HG03439 (cell line): Measurements from ENCODE around the gene MTHFSD.
A peak's percentile ranks its signal among the peaks of the same experiment; 100 is the strongest.

ENCODE experiments used
- ATAC-seq: cut with Tn5 transposase; IDR thresholded peaks from one replicate; pipeline ENCODE4 v1.9.1; 2021; ENCODE audit warnings: mild to moderate bottlenecking, moderate library complexity; ENCODE audit not compliant: unreplicated experiment

MTHFSD gene

DNA sequence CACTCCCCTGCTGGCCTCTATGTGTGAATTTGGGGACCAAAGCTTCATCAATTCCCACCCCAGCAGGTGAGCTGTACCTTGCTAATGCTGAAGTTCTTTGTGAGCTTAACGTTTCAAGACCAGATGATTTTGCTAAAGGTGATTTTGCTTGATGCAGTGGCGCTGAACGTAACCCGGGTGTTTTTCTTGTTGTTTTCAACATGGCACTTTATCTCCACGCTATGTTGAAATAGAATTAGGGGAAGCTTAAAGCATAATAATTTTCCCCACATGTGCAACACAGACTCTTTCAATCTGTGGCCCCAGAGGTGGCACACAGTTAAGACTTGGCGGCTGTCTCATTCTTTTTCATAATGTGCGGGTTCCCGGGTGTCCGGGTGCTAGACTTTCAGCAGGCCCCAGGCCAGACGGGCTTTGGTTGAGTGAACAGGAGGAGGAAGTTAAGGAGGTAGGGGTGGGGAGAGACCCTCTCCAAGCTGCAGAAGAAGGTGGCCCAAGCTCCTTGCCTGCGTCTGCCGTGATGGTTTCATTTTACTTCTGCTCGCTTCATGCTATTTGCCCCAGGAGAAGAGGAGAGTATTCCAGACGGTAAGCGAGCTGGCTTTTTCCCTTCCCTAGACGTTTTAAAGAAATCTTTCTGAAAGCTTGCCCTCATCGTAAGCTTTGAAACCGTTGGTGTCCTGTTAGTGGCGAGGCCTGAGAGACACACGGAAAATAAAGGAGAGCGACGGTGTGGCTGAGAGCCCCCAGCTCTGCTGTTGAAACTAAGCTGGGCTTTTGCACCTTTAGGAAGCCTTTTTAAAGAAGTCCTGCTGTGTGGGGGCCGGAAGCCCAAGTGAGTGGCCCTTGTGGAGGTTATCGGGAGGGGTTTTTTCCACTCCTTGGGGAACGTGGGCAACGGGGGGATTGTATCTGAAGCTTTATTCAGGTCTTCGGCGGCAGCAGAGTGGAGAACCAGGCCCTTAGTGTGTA is 15.8 kb upstream of the MTHFSD start:
- no peak for ATAC-seq

DNA sequence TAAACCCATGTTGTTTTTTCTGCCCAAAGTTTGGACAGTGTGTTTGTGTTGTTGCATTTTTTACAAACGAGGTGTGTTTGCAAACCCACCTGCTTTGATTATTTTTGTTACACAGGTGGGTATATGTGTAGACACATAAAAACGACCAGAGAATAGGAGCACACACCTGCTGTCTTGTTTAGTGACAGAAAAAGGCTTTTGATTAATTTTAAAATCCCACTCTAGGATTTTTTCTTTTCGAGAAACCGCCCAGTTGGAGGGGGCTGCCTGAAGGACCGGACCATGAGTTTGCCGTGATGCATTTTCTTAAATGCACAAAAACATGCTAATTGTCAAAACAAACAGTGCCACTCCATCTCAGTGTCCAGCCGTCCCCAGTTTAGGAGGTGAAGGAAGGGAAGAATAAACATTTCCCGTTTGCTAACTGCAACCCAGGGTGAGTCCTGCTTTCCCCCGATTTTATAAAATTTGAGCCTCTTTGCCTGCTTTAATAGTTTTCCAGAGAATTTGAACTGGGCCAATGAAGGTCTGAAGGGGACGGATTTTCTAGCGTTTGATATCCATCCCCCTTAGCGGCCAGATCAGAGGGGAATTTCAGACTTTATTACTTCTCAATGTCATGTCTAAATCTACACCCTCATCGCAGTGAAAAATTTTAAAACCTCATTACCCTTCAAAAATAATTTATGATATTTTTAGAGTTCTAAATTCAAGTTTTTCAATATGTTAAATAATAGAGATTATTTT is 14.8 kb upstream of the MTHFSD start:
- no peak for ATAC-seq

DNA sequence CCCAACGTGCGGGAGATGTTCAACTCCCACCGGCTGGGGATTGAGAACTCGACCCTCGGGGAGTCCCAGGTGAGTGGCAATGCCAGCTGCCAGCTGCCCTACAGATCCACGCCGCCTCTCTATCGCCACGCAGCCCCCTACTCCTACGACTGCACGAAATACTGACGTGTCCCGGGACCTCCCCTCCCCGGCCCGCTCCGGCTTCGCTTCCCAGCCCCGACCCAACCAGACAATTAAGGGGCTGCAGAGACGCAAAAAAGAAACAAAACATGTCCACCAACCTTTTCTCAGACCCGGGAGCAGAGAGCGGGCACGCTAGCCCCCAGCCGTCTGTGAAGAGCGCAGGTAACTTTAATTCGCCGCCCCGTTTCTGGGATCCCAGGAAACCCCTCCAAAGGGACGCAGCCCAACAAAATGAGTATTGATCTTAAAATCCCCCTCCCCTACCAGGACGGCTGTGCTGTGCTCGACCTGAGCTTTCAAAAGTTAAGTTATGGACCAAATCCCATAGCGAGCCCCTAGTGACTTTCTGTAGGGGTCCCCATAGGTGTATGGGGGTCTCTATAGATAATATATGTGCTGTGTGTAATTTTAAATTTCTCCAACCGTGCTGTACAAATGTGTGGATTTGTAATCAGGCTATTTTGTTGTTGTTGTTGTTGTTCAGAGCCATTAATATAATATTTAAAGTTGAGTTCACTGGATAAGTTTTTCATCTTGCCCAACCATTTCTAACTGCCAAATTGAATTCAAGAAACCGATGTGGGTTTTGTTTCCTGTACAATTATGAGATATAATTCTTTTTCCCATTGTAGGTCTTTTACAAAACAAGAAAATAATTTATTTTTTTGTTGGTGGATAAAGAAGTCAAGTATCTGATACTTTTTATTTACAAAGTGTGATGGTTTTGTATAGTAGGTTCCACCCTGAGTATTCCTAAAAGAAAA is 13.9 kb upstream of the MTHFSD start:
- ATAC-seq: no peak

DNA sequence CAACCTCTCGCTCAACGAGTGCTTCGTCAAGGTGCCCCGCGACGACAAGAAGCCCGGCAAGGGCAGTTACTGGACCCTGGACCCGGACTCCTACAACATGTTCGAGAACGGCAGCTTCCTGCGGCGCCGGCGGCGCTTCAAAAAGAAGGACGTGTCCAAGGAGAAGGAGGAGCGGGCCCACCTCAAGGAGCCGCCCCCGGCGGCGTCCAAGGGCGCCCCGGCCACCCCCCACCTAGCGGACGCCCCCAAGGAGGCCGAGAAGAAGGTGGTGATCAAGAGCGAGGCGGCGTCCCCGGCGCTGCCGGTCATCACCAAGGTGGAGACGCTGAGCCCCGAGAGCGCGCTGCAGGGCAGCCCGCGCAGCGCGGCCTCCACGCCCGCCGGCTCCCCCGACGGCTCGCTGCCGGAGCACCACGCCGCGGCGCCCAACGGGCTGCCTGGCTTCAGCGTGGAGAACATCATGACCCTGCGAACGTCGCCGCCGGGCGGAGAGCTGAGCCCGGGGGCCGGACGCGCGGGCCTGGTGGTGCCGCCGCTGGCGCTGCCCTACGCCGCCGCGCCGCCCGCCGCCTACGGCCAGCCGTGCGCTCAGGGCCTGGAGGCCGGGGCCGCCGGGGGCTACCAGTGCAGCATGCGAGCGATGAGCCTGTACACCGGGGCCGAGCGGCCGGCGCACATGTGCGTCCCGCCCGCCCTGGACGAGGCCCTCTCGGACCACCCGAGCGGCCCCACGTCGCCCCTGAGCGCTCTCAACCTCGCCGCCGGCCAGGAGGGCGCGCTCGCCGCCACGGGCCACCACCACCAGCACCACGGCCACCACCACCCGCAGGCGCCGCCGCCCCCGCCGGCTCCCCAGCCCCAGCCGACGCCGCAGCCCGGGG is 12.9 kb upstream of the MTHFSD start:
- no peak for ATAC-seq

DNA sequence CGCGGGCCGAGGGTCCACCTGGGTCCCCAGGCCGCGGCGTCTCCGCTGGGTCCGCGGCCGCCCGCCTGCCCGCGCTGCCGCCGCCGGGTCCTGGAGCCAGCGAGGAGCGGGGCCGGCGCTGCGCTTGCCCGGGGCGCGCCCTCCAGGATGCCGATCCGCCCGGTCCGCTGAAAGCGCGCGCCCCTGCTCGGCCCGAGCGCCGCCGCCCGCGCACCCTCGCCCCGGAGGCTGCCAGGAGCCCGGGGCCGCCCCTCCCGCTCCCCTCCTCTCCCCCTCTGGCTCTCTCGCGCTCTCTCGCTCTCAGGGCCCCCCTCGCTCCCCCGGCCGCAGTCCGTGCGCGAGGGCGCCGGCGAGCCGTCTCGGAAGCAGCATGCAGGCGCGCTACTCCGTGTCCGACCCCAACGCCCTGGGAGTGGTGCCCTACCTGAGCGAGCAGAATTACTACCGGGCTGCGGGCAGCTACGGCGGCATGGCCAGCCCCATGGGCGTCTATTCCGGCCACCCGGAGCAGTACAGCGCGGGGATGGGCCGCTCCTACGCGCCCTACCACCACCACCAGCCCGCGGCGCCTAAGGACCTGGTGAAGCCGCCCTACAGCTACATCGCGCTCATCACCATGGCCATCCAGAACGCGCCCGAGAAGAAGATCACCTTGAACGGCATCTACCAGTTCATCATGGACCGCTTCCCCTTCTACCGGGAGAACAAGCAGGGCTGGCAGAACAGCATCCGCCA is 12.1 kb upstream of the MTHFSD start:
- no peak for ATAC-seq

DNA sequence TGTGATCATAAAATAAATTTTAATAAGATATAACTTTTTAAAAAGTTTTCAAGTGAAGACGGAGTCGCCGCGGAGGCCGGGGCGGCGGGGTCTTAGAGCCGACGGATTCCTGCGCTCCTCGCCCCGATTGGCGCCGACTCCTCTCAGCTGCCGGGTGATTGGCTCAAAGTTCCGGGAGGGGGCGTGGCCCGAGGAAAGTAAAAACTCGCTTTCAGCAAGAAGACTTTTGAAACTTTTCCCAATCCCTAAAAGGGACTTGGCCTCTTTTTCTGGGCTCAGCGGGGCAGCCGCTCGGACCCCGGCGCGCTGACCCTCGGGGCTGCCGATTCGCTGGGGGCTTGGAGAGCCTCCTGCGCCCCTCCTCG is 11.5 kb upstream of the MTHFSD start, which contains the start of gene FOXC2:
FOXC2 (plus strand) TSS at position 229 of the 365 bp plus-strand sequence. CDS start 507 bp downstream, outside the sequence.
- no peak for ATAC-seq

DNA sequence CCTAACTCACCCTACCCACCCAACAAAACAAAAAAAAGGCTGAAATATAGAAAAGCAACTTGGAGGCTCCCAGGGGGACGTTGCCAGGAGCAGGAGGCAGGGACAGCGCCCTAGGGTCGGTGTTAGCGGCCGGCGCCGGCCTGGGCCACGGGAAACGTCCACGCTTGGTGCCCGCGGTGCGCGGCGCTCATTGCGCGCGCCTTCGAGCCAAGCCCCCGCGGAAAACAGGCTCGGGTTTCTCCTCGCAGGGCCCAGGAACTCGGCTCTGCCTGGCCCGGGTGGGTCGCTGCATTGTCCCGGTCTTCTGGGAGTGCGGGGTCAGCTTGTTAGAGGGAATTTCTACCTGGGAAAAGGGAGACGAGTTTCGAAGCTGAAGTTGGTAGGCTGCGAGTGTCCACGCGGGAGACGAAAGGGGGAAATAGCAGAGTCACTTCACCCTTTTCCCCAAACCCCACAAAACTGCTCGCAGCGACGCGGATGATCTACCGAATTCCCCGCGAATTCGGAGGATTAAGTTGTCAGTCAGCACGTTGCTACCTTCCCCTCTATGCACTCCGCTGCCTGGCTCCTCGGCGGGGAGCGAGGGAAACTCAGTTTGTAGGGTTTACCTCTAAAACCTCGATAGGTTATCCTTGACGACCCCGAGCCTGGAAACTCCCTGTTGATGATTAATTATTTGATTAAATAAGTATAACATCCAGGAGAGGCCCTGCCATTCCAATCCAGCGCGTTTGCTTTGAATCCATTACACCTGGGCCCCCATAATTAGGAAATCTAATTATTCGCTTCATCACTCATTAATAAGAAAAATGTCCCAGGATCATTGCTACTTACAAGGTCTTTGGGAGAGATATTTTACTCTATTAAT is 10.8 kb upstream of the MTHFSD start:
- ATAC-seq: no peak

DNA sequence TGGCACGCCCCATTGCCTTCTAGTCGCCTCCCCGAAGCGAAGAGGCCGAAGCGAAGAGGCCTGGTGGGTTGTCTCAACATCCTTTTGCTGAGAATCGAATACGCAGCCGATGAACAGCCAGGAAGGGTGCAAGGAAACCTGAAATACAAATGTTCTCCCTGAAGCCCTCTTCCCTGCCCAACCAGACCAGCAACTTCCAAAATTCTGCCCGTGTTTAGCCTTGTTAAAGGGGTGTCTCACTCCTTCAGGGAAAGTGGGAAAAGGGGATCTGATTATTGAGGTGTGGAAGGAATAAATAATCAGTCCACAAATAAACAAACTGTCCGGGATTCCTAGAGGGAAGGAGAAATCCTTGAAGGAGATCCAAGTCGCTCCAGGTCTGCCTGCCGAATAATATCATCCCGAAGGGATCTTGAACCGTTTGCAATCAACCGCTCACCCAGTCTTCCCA is 10.2 kb upstream of the MTHFSD start:
- ATAC-seq: no peak

DNA sequence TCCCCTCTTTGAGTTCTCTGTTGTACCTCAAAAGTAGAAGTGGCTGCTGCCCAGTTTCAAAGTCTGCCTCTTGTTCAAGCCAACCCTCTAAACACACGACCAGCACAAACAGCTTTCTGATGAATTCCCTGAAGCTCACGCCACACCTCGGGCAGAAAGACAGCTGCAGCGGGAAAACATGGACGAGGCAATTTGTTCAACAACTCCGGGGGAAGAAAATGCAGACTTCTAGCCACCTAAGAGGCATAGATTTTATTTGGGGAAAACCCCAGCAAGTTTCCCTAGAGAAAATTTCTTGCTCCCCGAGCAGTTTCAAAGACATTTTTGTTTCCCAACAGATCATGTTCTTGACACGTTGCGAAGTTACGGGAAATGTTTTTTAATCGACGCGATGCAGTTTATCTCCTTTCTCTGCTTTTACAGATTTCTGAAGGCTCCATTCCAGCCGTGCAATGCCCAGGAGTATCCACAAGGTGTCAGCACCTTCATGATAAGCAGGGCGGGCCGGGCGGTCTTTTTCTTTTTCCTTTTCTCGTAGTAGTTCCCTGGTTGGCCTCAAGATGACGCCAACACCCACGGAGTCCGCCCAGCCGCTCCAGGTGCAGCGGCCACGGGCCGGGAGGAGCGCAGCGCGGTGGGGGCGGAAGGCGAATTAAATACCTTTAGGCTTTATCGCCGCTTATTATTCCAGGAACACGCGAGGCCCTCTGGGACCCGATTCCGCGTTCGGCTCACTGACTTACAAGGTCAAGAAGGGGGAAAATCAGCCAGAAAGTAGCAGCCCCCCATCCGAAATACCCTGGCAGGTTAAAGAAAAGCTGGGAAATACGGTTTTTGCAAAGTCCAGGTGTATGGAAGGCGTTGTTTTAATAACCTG is 8.7 kb upstream of the MTHFSD start:
- ATAC-seq: peak; percentile 66

DNA sequence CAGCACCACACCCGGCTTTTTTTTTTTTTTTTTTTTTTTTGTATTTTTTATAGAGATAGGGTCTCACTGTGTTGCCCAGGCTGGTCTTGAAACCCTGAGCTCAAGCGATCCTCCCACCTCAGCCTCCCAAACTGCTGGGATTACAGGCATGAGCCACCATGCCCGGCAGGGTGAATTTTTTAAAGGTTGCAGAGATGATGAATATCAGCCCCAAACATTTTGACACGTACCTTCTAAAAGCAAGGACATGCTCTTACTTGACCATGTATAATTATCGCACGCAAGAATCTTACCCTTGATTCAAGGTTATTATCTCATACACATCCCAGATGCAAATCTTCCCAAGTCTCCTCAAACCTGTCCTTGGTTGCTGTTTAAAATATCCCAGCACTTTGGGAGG is 7.3 kb upstream of the MTHFSD start:
- ATAC-seq: no peak

DNA sequence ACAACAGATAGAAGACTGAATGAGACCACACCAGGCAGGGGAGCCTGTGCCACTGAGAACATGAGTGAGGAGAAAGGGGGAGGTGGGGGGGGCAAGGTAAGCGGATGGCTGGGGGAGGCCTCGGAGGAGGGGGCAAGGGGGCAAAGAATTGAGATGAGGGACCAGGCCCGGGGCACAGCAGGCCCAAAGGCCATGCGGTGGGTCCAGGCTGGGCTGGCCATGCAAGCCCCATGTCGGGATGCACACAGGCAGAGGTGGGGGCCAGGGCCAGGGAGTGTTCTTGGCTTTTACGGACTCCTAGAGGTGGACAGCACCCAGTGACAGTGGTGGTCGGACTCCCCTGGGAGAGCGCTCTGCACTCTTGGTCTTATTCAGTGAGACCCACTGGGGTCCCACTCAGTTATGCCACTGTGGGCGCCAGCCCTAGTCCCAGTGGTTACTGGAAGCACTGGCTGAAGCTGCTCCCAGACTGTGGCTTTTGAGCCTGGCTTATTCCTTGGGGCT is 4.8 kb upstream of the MTHFSD start:
- no peak for ATAC-seq

DNA sequence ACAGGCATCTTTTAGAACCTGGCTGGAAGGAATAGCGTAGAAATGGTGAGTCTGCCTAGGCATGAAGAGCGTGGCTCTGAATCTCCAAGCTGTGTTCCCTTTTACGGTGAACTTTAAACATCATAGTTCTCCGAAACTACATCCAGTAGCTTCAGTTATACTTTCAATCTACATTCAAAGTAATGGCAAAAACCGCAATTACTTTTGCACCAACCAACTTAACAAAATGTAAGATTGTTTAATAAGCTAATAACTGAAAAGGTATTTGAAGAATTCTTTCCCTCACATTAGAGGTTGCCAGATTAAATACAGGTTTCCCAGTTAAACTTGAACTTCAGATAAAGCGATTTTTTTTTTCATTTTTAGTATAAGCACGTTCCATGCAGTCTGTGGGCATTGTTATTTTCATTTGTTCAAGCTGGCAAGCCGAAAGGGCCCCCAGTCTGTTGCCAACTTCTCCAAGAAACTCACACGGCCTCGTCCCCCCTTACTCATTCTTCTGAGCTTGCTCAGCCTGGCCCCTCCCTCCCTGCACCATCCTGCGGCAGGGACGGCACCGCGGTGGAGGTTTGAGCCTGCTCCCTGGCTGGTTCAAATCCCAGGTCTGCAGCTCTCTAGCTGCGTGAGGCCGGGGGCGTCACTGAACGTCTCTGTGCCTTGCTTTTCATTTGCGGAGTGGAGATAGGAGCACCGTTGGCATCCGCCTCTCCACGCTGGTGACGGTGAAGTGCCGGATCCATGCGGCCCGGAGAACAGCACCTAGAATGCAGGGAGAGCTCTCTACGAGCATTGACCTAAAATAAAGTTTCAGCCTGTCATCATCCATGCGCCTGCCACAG is 3.5 kb upstream of the MTHFSD start:
- no peak for ATAC-seq

DNA sequence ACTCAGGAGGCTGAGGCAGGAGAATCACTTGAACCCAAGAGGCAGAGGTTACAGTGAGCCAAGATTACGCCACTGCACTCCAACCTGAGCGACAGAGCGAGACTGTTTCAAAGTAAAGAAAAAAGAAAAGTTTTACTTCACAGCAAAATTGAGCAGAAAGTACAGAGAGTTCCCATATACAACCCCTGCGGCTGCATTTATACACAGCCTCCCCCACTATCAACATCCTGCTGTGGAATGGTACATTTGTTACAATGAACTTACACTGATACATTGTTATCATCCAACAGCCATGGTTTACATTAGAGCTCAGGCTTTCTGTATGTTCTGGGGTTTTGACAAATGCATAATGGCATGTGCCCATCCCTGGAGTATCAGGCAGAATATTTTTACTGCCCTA is 2.6 kb upstream of the MTHFSD start:
- ATAC-seq: no peak

DNA sequence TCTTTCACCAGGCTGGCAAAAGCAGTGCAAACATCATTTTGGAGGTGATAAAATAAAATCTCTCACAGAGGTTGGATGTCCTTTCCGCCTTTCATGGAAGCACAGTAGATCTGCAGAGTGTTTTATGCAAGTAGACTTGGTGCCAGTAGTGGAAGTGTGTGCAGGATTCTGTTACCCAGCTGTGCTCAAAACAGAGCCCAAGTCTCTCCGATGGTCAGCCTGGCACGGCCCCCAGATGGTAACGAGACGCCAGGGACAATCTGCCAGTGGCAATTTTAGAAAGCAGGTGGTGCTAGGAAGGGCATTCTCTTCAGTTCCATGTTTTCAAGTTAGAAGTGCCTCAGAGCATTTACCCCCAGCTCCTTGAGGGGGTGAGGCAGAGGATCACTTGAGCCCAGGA is 1.5 kb upstream of the MTHFSD start:
- no peak for ATAC-seq

DNA sequence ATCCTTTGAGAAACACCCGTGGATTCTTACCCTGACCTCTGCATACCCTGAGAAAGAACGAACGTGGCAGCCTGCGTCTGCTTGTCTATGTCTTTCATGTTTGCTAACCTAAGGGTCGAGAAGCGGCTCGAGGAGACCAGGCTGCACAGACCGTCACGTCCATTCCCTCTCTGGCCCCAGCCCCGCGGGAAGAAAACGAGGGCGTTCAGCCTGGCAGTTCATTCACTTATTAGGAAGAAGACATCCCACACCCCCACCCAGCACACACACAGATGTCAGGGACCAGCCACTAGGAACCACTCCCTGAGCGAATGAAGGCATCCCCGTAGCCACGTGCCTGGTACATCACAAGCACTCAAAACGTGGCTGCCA is 655 bp upstream of the MTHFSD start:
- no peak for ATAC-seq

DNA sequence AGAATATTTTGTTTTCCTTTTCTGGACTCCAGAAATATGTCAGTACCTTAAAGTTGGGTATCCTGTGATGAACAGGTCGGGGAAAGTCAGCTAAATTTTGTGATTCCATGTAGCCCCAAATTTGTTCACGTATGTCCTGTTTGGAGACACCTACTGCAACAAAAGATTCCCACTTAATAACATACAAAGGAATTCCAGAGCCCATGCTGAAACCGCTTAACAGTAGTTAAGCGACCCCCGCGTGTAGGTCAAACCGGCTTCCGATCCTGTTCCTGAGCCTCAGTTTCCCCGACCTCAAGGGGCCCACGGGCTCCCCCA is 477 bp downstream of the MTHFSD start:
- ATAC-seq: no peak
